ENCODE data around the gene USP3.

Gene USP3

DNA sequence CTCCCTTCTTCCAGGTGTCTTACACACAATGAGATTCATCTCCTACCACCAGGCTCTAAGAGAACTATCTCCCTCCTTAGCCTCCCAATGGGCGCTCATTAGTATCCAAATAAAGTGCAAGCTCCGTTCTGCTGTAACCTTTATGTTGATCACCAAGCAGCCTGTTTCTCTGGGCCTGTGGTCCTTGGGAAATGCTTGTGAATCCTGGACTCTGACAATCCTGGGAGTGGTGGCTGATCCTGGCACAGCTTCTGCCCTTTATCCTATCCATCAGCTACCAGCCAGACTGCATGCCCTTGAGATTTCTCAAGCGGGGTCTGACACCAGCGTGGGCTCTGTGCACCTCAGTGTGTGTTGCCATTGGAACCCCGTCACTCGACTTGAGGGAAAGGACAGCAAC lies 26.1 kb upstream of the USP3 start:
- DNase-seq: no peak

- no peak for DNase-seq
Measured at GRCh38 chr15:63480441-63480821, 24.0 kb upstream of the USP3 start.

GRCh38 chr15:63481105-63481810 lies 23.1 kb upstream of the USP3 start:
- DNase-seq: no peak

DNA sequence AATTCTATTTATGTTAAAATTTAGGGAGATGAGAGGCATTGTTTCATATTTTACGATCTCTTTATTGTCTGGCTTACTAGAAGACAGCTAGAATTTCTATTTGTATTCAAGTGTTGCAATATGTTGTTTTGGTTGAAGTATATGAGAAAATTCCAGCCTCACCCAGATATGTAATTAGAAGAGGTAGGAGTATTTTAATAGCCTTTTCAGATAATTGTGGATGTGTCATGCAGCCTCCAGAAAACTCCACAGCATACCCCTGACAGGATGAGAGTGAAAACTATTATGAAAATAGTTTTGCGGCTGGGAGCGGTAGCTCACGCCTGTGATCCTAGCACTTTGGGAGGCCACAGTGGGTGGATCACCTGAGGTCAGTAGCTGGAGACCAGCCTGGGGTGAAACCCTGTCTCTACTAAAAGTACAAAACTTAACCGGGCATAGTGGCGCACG lies 21.5 kb upstream of the USP3 start:
- no peak for DNase-seq

- no peak for DNase-seq
Measured at GRCh38 chr15:63483521-63484371, 20.6 kb upstream of the USP3 start.

- DNase-seq: no peak
Measured at GRCh38 chr15:63484433-63485186, 19.8 kb upstream of the USP3 start.

- peak; percentile 94 for DNase-seq
Measured at GRCh38 chr15:63487076-63487757, 17.2 kb upstream of the USP3 start.

DNA sequence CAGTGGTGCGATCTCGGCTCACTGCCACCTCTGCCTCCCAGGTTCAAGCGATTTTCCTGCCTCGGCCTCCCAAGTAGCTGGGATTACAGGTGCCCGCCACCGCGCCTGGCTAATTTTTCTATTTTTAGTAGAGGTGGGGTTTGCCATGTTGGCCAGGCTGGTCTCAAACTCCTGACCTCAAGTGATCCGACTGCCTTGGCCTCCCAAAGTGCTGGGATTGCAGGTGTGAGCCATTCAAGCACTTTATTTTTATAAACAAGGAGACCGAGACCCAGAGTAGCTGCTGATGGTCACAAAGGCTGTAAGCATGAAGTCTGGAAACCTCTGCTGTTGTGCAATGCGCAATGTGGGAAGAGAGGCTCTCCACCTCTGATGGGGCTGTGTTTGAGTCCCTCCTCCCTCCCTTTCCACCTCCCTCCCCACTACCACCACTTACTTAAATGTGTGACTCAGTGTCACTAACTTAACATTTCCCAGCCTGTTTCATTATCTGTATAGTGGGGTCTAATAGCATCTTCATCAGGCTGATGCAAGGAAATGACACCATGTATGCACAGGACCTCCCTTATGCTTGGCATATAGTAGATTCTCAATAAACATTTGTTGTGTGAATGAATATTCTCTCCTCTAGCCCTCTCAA lies 16.5 kb upstream of the USP3 start:
- peak; percentile 49 for DNase-seq

DNA sequence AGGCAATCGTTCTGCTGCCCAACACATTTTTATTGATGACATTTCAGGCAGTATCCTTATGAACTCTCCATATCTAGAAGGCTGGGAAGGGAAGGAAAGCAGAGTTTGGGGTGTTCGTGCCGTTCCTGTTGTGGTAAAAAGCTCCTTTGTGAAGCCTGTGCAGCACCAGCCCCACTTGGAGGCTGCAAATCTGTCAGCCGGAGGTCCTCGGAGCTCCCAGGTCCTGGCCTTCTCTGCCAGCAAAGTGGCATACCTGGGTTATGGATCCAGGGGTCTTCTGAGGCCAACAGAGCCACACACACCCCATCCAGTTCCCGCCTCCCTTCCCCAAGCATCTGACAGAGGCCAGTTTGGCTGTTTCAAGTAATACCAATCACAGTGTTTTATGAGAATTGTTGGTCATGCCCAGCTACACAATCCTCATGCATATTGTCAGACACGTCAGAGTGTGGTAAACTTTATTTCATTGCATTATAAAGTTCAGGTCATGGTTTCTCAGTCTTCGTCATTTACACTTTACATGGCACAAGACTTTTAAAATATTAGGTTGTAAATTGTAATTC lies 15.9 kb upstream of the USP3 start:
- peak; percentile 46 for DNase-seq

DNA sequence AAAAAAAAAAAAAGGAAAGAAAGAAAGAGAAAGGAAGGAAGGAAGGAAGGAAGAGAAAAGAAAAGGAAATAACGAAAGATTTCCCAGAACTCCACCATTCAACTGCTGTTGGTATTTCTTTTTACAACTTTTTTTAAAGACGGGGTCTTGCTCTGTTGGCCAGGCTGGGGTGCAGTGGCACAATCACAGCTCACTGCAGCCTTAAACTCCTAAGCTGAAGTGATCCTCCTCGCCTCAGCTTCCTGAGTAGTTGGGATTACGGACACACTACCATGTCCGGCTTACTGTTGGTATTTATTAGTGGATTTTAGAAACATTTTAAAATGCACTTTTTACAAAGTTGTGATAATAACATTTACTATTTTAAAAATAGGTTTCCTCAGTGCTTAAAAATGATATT lies 15.0 kb upstream of the USP3 start:
- DNase-seq: no peak

DNA sequence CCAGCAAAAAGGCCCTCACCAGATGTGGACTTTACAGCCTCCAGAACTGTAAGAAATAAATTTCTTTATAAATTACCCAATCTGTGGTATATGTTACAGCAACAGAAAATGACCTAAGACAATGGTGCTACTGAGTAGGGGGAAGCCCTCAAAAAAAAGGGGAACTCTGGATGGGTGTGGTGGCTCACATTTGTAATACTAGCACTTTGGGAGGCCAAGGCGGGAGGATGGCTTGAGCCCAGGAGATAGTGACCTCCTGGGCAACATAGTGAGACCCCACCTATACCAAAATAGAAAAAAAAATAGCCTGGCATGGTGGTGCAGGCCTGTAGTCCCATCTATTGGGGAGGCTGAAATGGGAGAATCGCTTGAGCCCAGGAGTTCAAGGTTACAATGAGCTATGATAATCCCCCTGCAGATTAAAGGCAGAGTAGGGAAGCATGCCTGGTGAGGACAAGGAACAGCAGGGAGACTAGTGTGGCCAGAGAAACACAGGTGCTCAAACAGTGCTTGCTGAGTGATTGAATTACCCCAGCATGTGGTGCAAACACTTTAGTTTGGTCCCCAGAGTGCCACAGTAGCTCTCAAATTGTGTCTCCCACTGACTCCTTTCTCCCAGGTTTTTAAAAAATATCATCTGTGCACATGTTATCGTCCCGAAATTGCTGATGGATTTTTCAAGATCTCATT lies 13.9 kb upstream of the USP3 start:
- DNase-seq: no peak

- DNase-seq: peak; percentile 41
Measured at GRCh38 chr15:63491116-63491827, 13.1 kb upstream of the USP3 start.

GRCh38 chr15:63491979-63492378 lies 12.4 kb upstream of the USP3 start:
- no peak for DNase-seq

GRCh38 chr15:63492541-63493077 lies 11.8 kb upstream of the USP3 start:
- peak; percentile 38 for DNase-seq

DNA sequence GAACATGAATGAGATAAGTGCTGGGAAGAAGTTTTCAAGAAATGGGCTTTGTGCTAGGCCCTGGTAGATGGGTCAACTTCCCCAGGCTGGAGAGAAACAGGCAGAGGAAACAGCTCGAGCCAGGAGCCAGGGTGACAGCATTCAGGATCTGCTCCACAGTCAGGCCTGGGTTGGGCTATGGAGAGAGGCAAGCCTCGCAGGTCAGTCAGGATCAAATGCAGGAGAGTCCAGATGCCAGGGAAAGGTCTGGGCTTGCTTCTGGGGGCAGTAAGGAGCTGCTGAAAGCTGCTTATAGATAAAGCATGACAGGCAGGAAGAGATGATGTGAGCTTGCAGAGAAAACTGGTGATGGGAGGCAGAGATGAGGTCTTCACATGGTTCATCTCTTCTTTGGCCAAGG lies 11.0 kb upstream of the USP3 start:
- peak; percentile 47 for DNase-seq

DNA sequence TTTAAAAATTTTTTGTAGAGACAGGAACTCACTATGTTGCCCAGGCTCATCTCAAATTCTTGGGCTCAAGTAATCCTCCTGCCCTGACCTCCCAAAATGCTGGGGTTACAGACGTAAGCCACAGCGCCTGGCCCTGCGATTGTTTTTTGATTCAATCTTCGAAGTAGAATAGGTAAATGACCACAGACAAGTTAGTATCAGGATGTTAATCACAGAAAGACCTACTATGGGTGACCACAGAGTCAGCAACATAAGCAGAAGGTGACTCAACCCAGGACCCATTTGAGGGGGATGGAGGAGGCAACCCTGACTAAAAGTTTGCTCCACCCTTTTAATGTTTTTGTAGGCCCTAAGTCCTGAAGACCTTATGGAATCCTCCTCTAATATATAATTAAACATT lies 10.0 kb upstream of the USP3 start:
- peak; percentile 65 for DNase-seq

GRCh38 chr15:63495343-63495742 lies 9.1 kb upstream of the USP3 start:
- peak; percentile 39 for DNase-seq

DNA sequence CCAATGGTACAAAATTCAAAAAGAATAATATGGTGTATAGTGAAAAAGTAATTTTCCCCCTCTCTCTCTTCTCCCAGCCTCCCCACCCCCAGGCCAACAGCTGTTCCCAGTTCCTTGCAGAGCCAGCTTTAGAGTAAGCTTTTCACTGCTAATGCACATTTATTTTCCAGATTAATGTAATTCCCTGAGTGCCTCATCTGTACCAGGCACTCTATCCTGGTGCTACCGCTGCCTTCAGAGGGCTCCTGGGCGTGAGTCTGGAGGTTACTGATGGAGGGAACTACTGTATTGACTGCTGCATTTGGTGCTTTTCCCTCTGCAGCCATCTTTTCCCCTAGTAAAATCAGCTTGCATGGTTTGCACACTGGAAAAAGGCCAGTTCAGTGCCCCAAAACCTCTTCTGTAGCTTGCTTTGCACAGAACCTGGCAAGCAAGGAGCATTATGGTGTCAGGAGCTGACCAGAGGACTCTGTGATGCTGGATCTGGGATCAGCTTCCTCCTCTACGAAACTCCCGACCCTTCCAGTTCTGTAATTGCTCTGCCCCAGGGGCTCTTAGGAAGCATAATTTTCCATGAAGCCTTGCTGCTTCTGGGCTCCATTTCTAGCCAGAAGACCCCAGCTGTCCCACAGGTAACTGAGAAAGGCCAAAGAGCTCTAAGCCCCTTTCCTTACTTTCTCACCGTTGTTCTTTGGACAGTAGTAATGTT lies 8.5 kb upstream of the USP3 start:
- peak; percentile 49 for DNase-seq

GRCh38 chr15:63497642-63498467 lies 6.5 kb upstream of the USP3 start:
- peak; percentile 74 for DNase-seq

Data from activated CD8-positive, alpha-beta memory T cell treated with anti-CD3 and anti-CD28 coated beads, Interleukin-2, amount 50 U/mL, for 48 hours (primary cell).